Nephron (organoid): Measurements from ENCODE around the gene ATP11A.
A peak's percentile ranks its signal among the peaks of the same experiment; 100 is the strongest.

Experiments used
- H3K27ac Mint-ChIP-seq, 3 experiments: 2 replicates each; pipeline ENCODE4 v1.8.0; 2020; ENCODE audit warnings: mixed read lengths in 3 of 3, mild to moderate bottlenecking in 2 of 3, moderate library complexity in 1 of 3
- H3K27me3 Mint-ChIP-seq: 2 replicates; pipeline ENCODE4 v1.8.0; 2021; ENCODE audit warnings: low read depth, mild to moderate bottlenecking, moderate library complexity, mixed read lengths
- H3K36me3 Mint-ChIP-seq: 2 replicates; pipeline ENCODE4 v1.8.0; 2020; ENCODE audit warnings: low read depth, mixed read lengths
- H3K4me1 Mint-ChIP-seq: 2 replicates; pipeline ENCODE4 v1.8.0; 2020; ENCODE audit warnings: mixed read lengths
- H3K4me3 Mint-ChIP-seq, 3 experiments: 2 replicates each; pipeline ENCODE4 v1.8.0; 2020; ENCODE audit warnings: mild to moderate bottlenecking in 3 of 3, mixed read lengths in 3 of 3, moderate library complexity in 2 of 3
- H3K9me3 Mint-ChIP-seq: 2 replicates; pipeline ENCODE4 v1.8.0; 2020; ENCODE audit warnings: mixed read lengths
- CTCF ChIP-seq, 3 experiments: fragments of 200-600 bp; sonication (generic); IDR thresholded peaks; one replicate each; pipeline ENCODE4 v1.5.0; 2021; ENCODE audit warnings: antibody characterized with exemption in 3 of 3; ENCODE audit not compliant: unreplicated experiment in 3 of 3

Gene ATP11A

GRCh38 chr13:112904436-112904960, 214.7 kb downstream of the ATP11A start:
- H3K4me1 Mint-ChIP-seq = peaks cover 19% of the 10 kb centered on the region
- peaks cover 4% of the 10 kb centered on the region for H3K9me3 Mint-ChIP-seq
- H3K4me3 Mint-ChIP-seq = no peak overlapping the region
- no peak for TF ChIP-seq CTCF (IDR thresholded peaks at IDR 0.05; ENCODE audit: unreplicated experiment in 3 of 3)
- no peak overlapping the region for H3K27ac Mint-ChIP-seq
- H3K36me3 Mint-ChIP-seq = peaks cover 39% of the 10 kb centered on the region
- H3K27me3 Mint-ChIP-seq = peaks cover 67% of the 10 kb centered on the region

GRCh38 chr13:112905086-112905485, 215.2 kb downstream of the ATP11A start:
- H3K27me3 Mint-ChIP-seq = peaks cover 62% of the 10 kb centered on the region
- H3K36me3 Mint-ChIP-seq = peaks cover 39% of the 10 kb centered on the region
- peaks cover 4% of the 10 kb centered on the region for H3K9me3 Mint-ChIP-seq
- H3K4me1 Mint-ChIP-seq = peaks cover 14% of the 10 kb centered on the region
- no peak overlapping the region for H3K4me3 Mint-ChIP-seq
- no peak overlapping the region for H3K27ac Mint-ChIP-seq
- TF ChIP-seq CTCF (IDR thresholded peaks at IDR 0.05; ENCODE audit: unreplicated experiment in 3 of 3) = no peak

- H3K9me3 Mint-ChIP-seq = peaks cover 4% of the 10 kb centered on the region
- no peak for TF ChIP-seq CTCF (IDR thresholded peaks at IDR 0.05; ENCODE audit: unreplicated experiment in 3 of 3)
- H3K4me3 Mint-ChIP-seq = no peak overlapping the region
- H3K36me3 Mint-ChIP-seq = peaks cover 39% of the 10 kb centered on the region
- H3K27ac Mint-ChIP-seq = peak overlapping the region in 2 of 3 experiments; percentile 33 to 43
- H3K27me3 Mint-ChIP-seq = peaks cover 57% of the 10 kb centered on the region
- H3K4me1 Mint-ChIP-seq = peaks cover 14% of the 10 kb centered on the region
Measured at GRCh38 chr13:112905619-112905989, 215.8 kb downstream of the ATP11A start.

- Mint-ChIP-seq H3K4me3 (no peak overlapping the region), H3K36me3 (peaks cover 39% of the 10 kb centered on the region), H3K4me1 (peaks cover 14% of the 10 kb centered on the region), H3K9me3 (peaks cover 4% of the 10 kb centered on the region), H3K27ac (peak overlapping the region in 2 of 3 experiments; percentile 33 to 43), H3K27me3 (peaks cover 55% of the 10 kb centered on the region)
- TF ChIP-seq CTCF (IDR thresholded peaks at IDR 0.05; ENCODE audit: unreplicated experiment in 3 of 3) = no peak
Measured at GRCh38 chr13:112905990-112906641, 216.3 kb downstream of the ATP11A start.

- TF ChIP-seq CTCF (IDR thresholded peaks at IDR 0.05; ENCODE audit: unreplicated experiment in 3 of 3) = no peak
- Mint-ChIP-seq H3K9me3 (peaks cover 4% of the 10 kb centered on the region), H3K27me3 (peaks cover 48% of the 10 kb centered on the region), H3K4me1 (peaks cover 5% of the 10 kb centered on the region), H3K27ac (peak overlapping the region in 2 of 3 experiments; percentile 29 to 59), H3K4me3 (no peak overlapping the region), H3K36me3 (peaks cover 35% of the 10 kb centered on the region)
Measured at GRCh38 chr13:112907286-112907685, 217.4 kb downstream of the ATP11A start.

- no peak overlapping the region for H3K4me3 Mint-ChIP-seq
- H3K4me1 Mint-ChIP-seq = no peaks in the 10 kb centered on the region
- H3K36me3 Mint-ChIP-seq = peaks cover 32% of the 10 kb centered on the region
- H3K9me3 Mint-ChIP-seq = peaks cover 4% of the 10 kb centered on the region
- TF ChIP-seq CTCF (IDR thresholded peaks at IDR 0.05; ENCODE audit: unreplicated experiment in 3 of 3) = no peak
- peak overlapping the region in 2 of 3 experiments; percentile 29 to 59 for H3K27ac Mint-ChIP-seq
- peaks cover 46% of the 10 kb centered on the region for H3K27me3 Mint-ChIP-seq
Measured at GRCh38 chr13:112907871-112908331, 218.1 kb downstream of the ATP11A start.
